Measurements from ENCODE around the gene NGB. TPM values are rescaled to one million over a fixed set of nuclear protein-coding genes. Genes with fewer than 3 reads are reported as not detected.
A peak's percentile ranks its signal among the peaks of the same experiment; 100 is the strongest.

Gene NGB
- total RNA-seq, 1 donor from 2014 or later = not detected

GRCh38 chr14:77305696-77306095 is 34.7 kb upstream of the NGB start:
- no peak for TF ChIP-seq CTCF (IDR thresholded peaks at IDR 0.05)
- Mint-ChIP-seq H3K4me3 (ENCODE audit: unreplicated experiment) (no peak overlapping the region), H3K27ac (ENCODE audit: unreplicated experiment) (peak overlapping the region; percentile 94), H3K36me3 (ENCODE audit: low read depth) (peaks cover 2% of the 10 kb centered on the region), H3K9me3 (ENCODE audit: low read depth) (no peaks in the 10 kb centered on the region), H3K27me3 (ENCODE audit: low read depth) (no peaks in the 10 kb centered on the region), H3K4me1 (ENCODE audit: low read depth) (peaks cover 77% of the 10 kb centered on the region)
- no peak for DNase-seq (ENCODE audit: low spot score)

GRCh38 chr14:77303417-77304156 is 32.6 kb upstream of the NGB start:
- Mint-ChIP-seq H3K27me3 (ENCODE audit: low read depth) (no peaks in the 10 kb centered on the region), H3K36me3 (ENCODE audit: low read depth) (peaks cover 4% of the 10 kb centered on the region), H3K4me3 (ENCODE audit: unreplicated experiment) (peak overlapping the region; percentile 8), H3K27ac (ENCODE audit: unreplicated experiment) (peak overlapping the region; percentile 98), H3K4me1 (ENCODE audit: low read depth) (peaks cover 70% of the 10 kb centered on the region), H3K9me3 (ENCODE audit: low read depth) (no peaks in the 10 kb centered on the region)
- no peak for TF ChIP-seq CTCF (IDR thresholded peaks at IDR 0.05)
- no peak for DNase-seq (ENCODE audit: low spot score)

- DNase-seq (ENCODE audit: low spot score) = no peak
- Mint-ChIP-seq H3K27ac (ENCODE audit: unreplicated experiment) (peak overlapping the region; percentile 98), H3K27me3 (ENCODE audit: low read depth) (no peaks in the 10 kb centered on the region), H3K4me3 (ENCODE audit: unreplicated experiment) (no peak overlapping the region), H3K36me3 (ENCODE audit: low read depth) (peaks cover 11% of the 10 kb centered on the region), H3K4me1 (ENCODE audit: low read depth) (peaks cover 65% of the 10 kb centered on the region), H3K9me3 (ENCODE audit: low read depth) (no peaks in the 10 kb centered on the region)
- no peak for TF ChIP-seq CTCF (IDR thresholded peaks at IDR 0.05)
These were observed 31.9 kb upstream of the NGB start for GRCh38 chr14:77302926-77303325.

- peak; percentile 93 for TF ChIP-seq CTCF (IDR thresholded peaks at IDR 0.05)
- H3K9me3 Mint-ChIP-seq (ENCODE audit: low read depth) = no peaks in the 10 kb centered on the region
- no peak for DNase-seq (ENCODE audit: low spot score)
- no peak overlapping the region for H3K4me3 Mint-ChIP-seq (ENCODE audit: unreplicated experiment)
- H3K27me3 Mint-ChIP-seq (ENCODE audit: low read depth) = no peaks in the 10 kb centered on the region
- peaks cover 48% of the 10 kb centered on the region for H3K4me1 Mint-ChIP-seq (ENCODE audit: low read depth)
- H3K36me3 Mint-ChIP-seq (ENCODE audit: low read depth) = peaks cover 18% of the 10 kb centered on the region
- H3K27ac Mint-ChIP-seq (ENCODE audit: unreplicated experiment) = peak overlapping the region; percentile 74
These were observed 30.1 kb upstream of the NGB start for GRCh38 chr14:77301103-77301502.

GRCh38 chr14:77299771-77300170 is 28.8 kb upstream of the NGB start:
- Mint-ChIP-seq H3K27ac (ENCODE audit: unreplicated experiment) (no peak overlapping the region), H3K9me3 (ENCODE audit: low read depth) (no peaks in the 10 kb centered on the region), H3K36me3 (ENCODE audit: low read depth) (peaks cover 23% of the 10 kb centered on the region), H3K27me3 (ENCODE audit: low read depth) (no peaks in the 10 kb centered on the region), H3K4me1 (ENCODE audit: low read depth) (peaks cover 35% of the 10 kb centered on the region), H3K4me3 (ENCODE audit: unreplicated experiment) (no peak overlapping the region)
- DNase-seq (ENCODE audit: low spot score) = no peak
- no peak for TF ChIP-seq CTCF (IDR thresholded peaks at IDR 0.05)
